Glutamatergic neuron (in vitro differentiated cells): ENCODE results near the gene MGMT. TPM values are rescaled to one million over a fixed set of nuclear protein-coding genes. Genes with fewer than 3 reads are reported as not detected.

ENCODE experiments used
- DNase-seq: peaks from one replicate; pipeline ENCODE4 v3.0.0; 2022
- H3K27ac Mint-ChIP-seq: one replicate; pipeline ENCODE4 v1.8.0; 2020; ENCODE audit warnings: mild to moderate bottlenecking, mixed read lengths, inconsistent platforms; ENCODE audit not compliant: unreplicated experiment
- H3K27me3 Mint-ChIP-seq: one replicate; pipeline ENCODE4 v1.8.0; 2020; ENCODE audit warnings: mild to moderate bottlenecking, moderate library complexity, mixed read lengths, inconsistent platforms; ENCODE audit not compliant: unreplicated experiment
- H3K36me3 Mint-ChIP-seq: one replicate; pipeline ENCODE4 v1.8.0; 2020; ENCODE audit warnings: mild to moderate bottlenecking, mixed read lengths, inconsistent platforms; ENCODE audit not compliant: unreplicated experiment
- H3K4me1 Mint-ChIP-seq: one replicate; pipeline ENCODE4 v1.8.0; 2020; ENCODE audit warnings: mild to moderate bottlenecking, low read depth, mixed read lengths, inconsistent platforms; ENCODE audit not compliant: unreplicated experiment
- H3K4me3 Mint-ChIP-seq: one replicate; pipeline ENCODE4 v1.8.0; 2020; ENCODE audit warnings: mild to moderate bottlenecking, mixed read lengths, inconsistent platforms; ENCODE audit not compliant: unreplicated experiment
- H3K9me3 Mint-ChIP-seq: one replicate; pipeline ENCODE4 v1.8.0; 2020; ENCODE audit warnings: mild to moderate bottlenecking, moderate library complexity, mixed read lengths, inconsistent platforms; ENCODE audit not compliant: unreplicated experiment
- CTCF ChIP-seq: fragments of 200-600 bp; sonication (generic); IDR thresholded peaks from one replicate; pipeline ENCODE4 v1.5.0; 2021; ENCODE audit not compliant: partially characterized antibody, unreplicated experiment
- total RNA-seq: library from RNA; stranded (reverse); fragmentation: NEBNext Ultra II Directional; extraction: Animal tissue kit (Norgen Biotek cat#: 25700); gene quantifications from one replicate; pipeline ENCODE4 v1.2.1, GENCODE V29; 2021; ENCODE audit not compliant: unreplicated experiment

MGMT gene
- total RNA-seq, 1 donor from 2014 or later: 15.9 TPM

GRCh38 chr10:129536336-129536735, 69.3 kb downstream of the MGMT start:
- H3K36me3 Mint-ChIP-seq: peaks cover 18% of the 10 kb centered on the region
- TF ChIP-seq CTCF: no peak
- no peak for DNase-seq
- H3K9me3 Mint-ChIP-seq: peaks cover 2% of the 10 kb centered on the region
- H3K27me3 Mint-ChIP-seq: peaks cover 1% of the 10 kb centered on the region
- no peaks in the 10 kb centered on the region for H3K4me1 Mint-ChIP-seq
- H3K4me3 Mint-ChIP-seq: no peak overlapping the region
- H3K27ac Mint-ChIP-seq: no peak overlapping the region

DNA sequence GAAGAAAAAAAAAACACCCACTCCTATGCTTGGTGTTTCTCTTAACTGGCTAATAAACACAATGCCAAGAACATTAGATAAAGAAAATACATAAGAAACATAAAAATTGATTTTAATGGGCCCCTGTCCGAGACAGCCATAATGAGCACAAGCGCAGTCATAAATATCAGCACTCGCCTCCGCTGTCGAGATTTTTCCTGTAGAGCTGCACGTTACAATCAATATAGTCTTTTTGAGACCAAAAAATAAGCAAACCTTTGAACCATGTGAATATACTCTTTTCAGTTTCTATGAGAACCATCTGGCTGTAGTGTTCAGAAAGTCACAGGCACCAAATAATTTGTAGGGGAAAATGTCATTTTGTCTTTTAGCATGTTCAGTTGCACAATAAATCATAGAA, 70.1 kb downstream of the MGMT start:
- Mint-ChIP-seq H3K9me3 (peaks cover 2% of the 10 kb centered on the region), H3K4me3 (no peak overlapping the region), H3K4me1 (no peaks in the 10 kb centered on the region), H3K36me3 (peaks cover 18% of the 10 kb centered on the region), H3K27ac (no peak overlapping the region), H3K27me3 (no peaks in the 10 kb centered on the region)
- no peak for TF ChIP-seq CTCF
- DNase-seq: no peak

DNA sequence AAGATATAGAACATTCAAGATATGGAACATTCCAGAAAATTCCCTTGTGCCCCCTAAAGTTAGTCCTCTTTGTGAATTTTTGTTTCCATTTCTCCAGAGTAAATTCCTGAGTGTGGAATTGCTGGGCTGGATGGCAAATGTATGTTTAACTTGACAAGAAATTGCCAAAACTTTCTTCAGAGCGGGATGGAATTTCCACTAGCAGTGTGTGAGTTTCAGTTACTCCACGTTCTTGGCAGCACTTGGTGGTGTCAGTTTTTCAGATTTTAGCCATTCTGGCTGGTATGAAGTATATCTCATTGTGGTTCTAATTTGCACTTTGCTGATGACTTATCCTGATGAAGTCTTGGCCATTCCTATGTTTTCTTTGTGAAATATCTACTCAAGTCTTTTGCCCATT, 71.2 kb downstream of the MGMT start:
- DNase-seq: no peak
- Mint-ChIP-seq H3K4me3 (no peak overlapping the region), H3K27me3 (no peaks in the 10 kb centered on the region), H3K4me1 (no peaks in the 10 kb centered on the region), H3K27ac (no peak overlapping the region), H3K9me3 (peaks cover 2% of the 10 kb centered on the region), H3K36me3 (peaks cover 18% of the 10 kb centered on the region)
- TF ChIP-seq CTCF: no peak

- TF ChIP-seq CTCF: no peak
- Mint-ChIP-seq H3K36me3 (peaks cover 9% of the 10 kb centered on the region), H3K27me3 (no peaks in the 10 kb centered on the region), H3K4me3 (no peak overlapping the region), H3K27ac (no peak overlapping the region), H3K9me3 (no peaks in the 10 kb centered on the region), H3K4me1 (peaks cover under 1% of the 10 kb centered on the region)
- no peak for DNase-seq
Measured at GRCh38 chr10:129541200-129541599, 74.2 kb downstream of the MGMT start.

GRCh38 chr10:129541748-129542487, 74.9 kb downstream of the MGMT start:
- no peak for DNase-seq
- Mint-ChIP-seq H3K27me3 (no peaks in the 10 kb centered on the region), H3K36me3 (peaks cover 8% of the 10 kb centered on the region), H3K4me3 (no peak overlapping the region), H3K4me1 (peaks cover 3% of the 10 kb centered on the region), H3K9me3 (no peaks in the 10 kb centered on the region), H3K27ac (no peak overlapping the region)
- no peak for TF ChIP-seq CTCF
